ENCODE data around the gene NT5E. TPM values are rescaled to one million over a fixed set of nuclear protein-coding genes. Genes with fewer than 3 reads are reported as not detected.

Gene NT5E
- total and polyA plus RNA-seq, 2 of the 13 experiments (the other 11 are each of a cell fraction or from before 2014, with no cell fraction given), result 9.5 to 33.0 TPM

DNA sequence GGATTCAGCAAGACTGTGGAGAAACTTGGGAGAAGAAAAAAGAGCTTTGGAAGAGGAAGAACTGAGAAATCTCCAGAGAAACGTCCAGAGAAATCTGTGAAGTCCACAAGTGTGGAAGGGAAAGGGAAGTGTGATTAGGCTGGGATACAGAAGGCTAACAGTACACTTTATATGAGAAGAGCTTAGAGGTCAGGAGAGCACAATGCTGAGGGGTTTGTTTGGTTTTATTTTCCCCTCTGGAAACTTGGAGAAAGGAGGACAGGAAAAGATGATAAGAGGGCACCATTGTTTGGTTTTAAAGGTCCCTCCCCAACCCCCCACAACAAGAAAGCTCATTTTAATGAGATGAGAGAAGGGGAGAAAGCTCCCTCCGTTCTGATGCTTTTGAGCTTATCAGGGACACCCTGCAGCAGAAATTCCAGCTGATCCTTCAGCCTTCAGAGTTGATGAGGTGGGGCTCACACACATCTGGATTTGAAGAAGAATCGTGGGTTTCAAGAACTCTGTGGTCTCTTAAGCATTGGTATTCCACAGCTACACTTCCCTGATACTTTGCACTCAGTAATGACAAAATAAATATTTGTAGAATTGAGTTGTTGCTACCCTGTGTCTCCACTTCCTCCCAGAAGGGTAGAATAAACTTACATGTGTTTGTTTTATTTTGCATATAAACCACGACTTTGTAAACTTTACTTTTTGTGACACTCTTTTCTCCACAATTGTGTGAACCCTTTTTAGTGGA, 1.9 kb downstream of the NT5E start (continued):
- TF ChIP-seq, protein P1, sequence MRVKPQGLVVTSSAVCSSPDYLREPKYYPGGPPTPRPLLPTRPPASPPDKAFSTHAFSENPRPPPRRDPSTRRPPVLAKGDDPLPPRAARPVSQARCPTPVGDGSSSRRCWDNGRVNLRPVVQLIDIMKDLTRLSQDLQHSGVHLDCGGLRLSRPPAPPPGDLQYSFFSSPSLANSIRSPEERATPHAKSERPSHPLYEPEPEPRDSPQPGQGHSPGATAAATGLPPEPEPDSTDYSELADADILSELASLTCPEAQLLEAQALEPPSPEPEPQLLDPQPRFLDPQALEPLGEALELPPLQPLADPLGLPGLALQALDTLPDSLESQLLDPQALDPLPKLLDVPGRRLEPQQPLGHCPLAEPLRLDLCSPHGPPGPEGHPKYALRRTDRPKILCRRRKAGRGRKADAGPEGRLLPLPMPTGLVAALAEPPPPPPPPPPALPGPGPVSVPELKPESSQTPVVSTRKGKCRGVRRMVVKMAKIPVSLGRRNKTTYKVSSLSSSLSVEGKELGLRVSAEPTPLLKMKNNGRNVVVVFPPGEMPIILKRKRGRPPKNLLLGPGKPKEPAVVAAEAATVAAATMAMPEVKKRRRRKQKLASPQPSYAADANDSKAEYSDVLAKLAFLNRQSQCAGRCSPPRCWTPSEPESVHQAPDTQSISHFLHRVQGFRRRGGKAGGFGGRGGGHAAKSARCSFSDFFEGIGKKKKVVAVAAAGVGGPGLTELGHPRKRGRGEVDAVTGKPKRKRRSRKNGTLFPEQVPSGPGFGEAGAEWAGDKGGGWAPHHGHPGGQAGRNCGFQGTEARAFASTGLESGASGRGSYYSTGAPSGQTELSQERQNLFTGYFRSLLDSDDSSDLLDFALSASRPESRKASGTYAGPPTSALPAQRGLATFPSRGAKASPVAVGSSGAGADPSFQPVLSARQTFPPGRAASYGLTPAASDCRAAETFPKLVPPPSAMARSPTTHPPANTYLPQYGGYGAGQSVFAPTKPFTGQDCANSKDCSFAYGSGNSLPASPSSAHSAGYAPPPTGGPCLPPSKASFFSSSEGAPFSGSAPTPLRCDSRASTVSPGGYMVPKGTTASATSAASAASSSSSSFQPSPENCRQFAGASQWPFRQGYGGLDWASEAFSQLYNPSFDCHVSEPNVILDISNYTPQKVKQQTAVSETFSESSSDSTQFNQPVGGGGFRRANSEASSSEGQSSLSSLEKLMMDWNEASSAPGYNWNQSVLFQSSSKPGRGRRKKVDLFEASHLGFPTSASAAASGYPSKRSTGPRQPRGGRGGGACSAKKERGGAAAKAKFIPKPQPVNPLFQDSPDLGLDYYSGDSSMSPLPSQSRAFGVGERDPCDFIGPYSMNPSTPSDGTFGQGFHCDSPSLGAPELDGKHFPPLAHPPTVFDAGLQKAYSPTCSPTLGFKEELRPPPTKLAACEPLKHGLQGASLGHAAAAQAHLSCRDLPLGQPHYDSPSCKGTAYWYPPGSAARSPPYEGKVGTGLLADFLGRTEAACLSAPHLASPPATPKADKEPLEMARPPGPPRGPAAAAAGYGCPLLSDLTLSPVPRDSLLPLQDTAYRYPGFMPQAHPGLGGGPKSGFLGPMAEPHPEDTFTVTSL (CRISPR knock-in tag; IDR thresholded peaks at IDR 0.05; ENCODE audit: borderline replicate concordance), result peak; percentile 94; the same call in 1 of the 2 replicates
- peak; percentile 63; the same call in 1 of the 2 replicates for TF ChIP-seq ZBTB3 (CRISPR knock-in tag; IDR thresholded peaks at IDR 0.05; ENCODE audit: borderline replicate concordance, low read depth)
- peak; percentile 14; the same call in 1 of the 2 replicates for TF ChIP-seq ZGPAT (CRISPR knock-in tag; IDR thresholded peaks at IDR 0.05)
- TF ChIP-seq, protein P2, sequence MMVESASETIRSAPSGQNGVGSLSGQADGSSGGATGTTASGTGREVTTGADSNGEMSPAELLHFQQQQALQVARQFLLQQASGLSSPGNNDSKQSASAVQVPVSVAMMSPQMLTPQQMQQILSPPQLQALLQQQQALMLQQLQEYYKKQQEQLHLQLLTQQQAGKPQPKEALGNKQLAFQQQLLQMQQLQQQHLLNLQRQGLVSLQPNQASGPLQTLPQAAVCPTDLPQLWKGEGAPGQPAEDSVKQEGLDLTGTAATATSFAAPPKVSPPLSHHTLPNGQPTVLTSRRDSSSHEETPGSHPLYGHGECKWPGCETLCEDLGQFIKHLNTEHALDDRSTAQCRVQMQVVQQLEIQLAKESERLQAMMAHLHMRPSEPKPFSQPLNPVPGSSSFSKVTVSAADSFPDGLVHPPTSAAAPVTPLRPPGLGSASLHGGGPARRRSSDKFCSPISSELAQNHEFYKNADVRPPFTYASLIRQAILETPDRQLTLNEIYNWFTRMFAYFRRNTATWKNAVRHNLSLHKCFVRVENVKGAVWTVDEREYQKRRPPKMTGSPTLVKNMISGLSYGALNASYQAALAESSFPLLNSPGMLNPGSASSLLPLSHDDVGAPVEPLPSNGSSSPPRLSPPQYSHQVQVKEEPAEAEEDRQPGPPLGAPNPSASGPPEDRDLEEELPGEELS (CRISPR knock-in tag; IDR thresholded peaks at IDR 0.05), result peak; percentile 94
- peak; percentile 58 for TF ChIP-seq MED1 (CRISPR knock-in tag; IDR thresholded peaks at IDR 0.05)
- TF ChIP-seq SOX5 (CRISPR knock-in tag; IDR thresholded peaks at IDR 0.05; ENCODE audit: borderline replicate concordance), result peak; percentile 66; the same call in 1 of the 2 replicates
- peak; percentile 71; the same call in 1 of the 2 replicates for TF ChIP-seq NCOA2 (CRISPR knock-in tag; IDR thresholded peaks at IDR 0.05)
- peak; percentile 94 for TF ChIP-seq PAXIP1 (CRISPR knock-in tag; conservative IDR thresholded peaks at IDR 0.05)
- peak; percentile 42; the same call in 1 of the 2 replicates for TF ChIP-seq SALL1 (CRISPR knock-in tag; IDR thresholded peaks at IDR 0.05)
- TF ChIP-seq ETV5 (CRISPR knock-in tag; IDR thresholded peaks at IDR 0.05; ENCODE audit: borderline replicate concordance), result peak; percentile 47; the same call in 1 of the 2 replicates
- peak; percentile 62 for TF ChIP-seq HNF4A (CRISPR knock-in tag; IDR thresholded peaks at IDR 0.05)
- TF ChIP-seq RFX3 (CRISPR knock-in tag; IDR thresholded peaks at IDR 0.05), result no peak
- TF ChIP-seq ZNF558 (CRISPR knock-in tag; IDR thresholded peaks at IDR 0.05; ENCODE audit: borderline replicate concordance), result no peak
- TF ChIP-seq GATAD2A (CRISPR knock-in tag; IDR thresholded peaks at IDR 0.05), result peak; percentile 68
- peak; percentile 65; the same call in 1 of the 2 replicates for TF ChIP-seq MBD4 (IDR thresholded peaks at IDR 0.05; ENCODE audit: borderline replicate concordance, low read length)
- peak; percentile 43; the same call in 1 of the 2 replicates for TF ChIP-seq PHF21A (CRISPR knock-in tag; IDR thresholded peaks at IDR 0.05)

Measured in HepG2 (cell line).